HepG2 (cell line): ENCODE measurements around the gene LENEP. TPM values are rescaled to one million over a fixed set of nuclear protein-coding genes. Genes with fewer than 3 reads are reported as not detected.
A peak's percentile ranks its signal among the peaks of the same experiment; 100 is the strongest.

ENCODE experiments used
- BCLAF1 ChIP-seq: fragments of 450-650 bp; IDR thresholded peaks from 2 replicates; pipeline ENCODE4 v1.6.1; 2017; ENCODE audit warnings: mild to moderate bottlenecking
- ETV5 ChIP-seq: IDR thresholded peaks from 2 replicates; pipeline ENCODE4 v1.6.1; 2018; ENCODE audit warnings: missing biosample characterization, missing genetic modification reagents, inconsistent platforms, borderline replicate concordance
- LRRFIP1 ChIP-seq: sonication (generic); formaldehyde crosslinking; conservative IDR thresholded peaks from 2 replicates; pipeline ENCODE4 v1.4.0; 2020; ENCODE audit warnings: missing genetic modification reagents
- SATB2 ChIP-seq: sonication (generic); formaldehyde crosslinking; IDR thresholded peaks from 2 replicates; pipeline ENCODE4 v1.5.0; 2020; ENCODE audit warnings: missing genetic modification reagents
- TEAD3 ChIP-seq: optimal IDR thresholded peaks from 2 replicates; pipeline ENCODE3; 2016; ENCODE audit warnings: borderline replicate concordance
- TRIM24 ChIP-seq: sonication (generic); formaldehyde crosslinking; IDR thresholded peaks from 2 replicates; pipeline ENCODE4 v1.8.0; 2022; ENCODE audit warnings: mild to moderate bottlenecking, missing genetic modification reagents
- ZBTB4 ChIP-seq: sonication (generic); formaldehyde crosslinking; IDR thresholded peaks from 2 replicates; pipeline ENCODE4 v1.4.0; 2020; ENCODE audit warnings: missing genetic modification reagents, mild to moderate bottlenecking, borderline replicate concordance
- ZFX ChIP-seq: sonication (generic); formaldehyde crosslinking; IDR thresholded peaks from 2 replicates; pipeline ENCODE4 v1.4.0; 2020; ENCODE audit warnings: mild to moderate bottlenecking, low read depth, missing genetic modification reagents, moderate library complexity
- ZNF468 ChIP-seq: sonication (generic); formaldehyde crosslinking; IDR thresholded peaks from 2 replicates; pipeline ENCODE4 v1.8.0; 2022; ENCODE audit warnings: mild to moderate bottlenecking, moderate library complexity, missing genetic modification reagents
- ZNF879 ChIP-seq: sonication (generic); formaldehyde crosslinking; IDR thresholded peaks from 2 replicates; pipeline ENCODE4 v1.8.1; 2023; ENCODE audit warnings: missing genetic modification reagents
- polyA plus RNA-seq, 8 experiments: library from polyadenylated mRNA; depleted of rRNA in 3 of 8; stranded (reverse) in 7 of 8; unstranded in 1 of 8; fragments of >200 nt; fragmentation: Illumina TruSeq in 4 of 8; extraction: Trizol in 4 of 8; gene quantifications; 2 replicates each; pipeline versions ENCODE4 v1.2.1 to v1.2.3, GENCODE V29; 2011 to 2016; ENCODE audit warnings: low read depth in 4 of 8, missing spikeins in 1 of 8, mixed read lengths in 1 of 8; ENCODE audit not compliant: insufficient read depth in 1 of 8
- total RNA-seq, 5 experiments: library from RNA; depleted of rRNA; stranded (reverse); fragments of >200 nt; fragmentation: Illumina TruSeq; extraction: Trizol; gene quantifications; 2 replicates each; pipeline ENCODE4 v1.2.3, GENCODE V29; 2016; ENCODE audit warnings: low read depth in 1 of 5
- TF ChIP-seq, protein P1 (sequence below): sonication (generic); formaldehyde crosslinking; IDR thresholded peaks from 2 replicates; pipeline ENCODE4 v1.5.0; 2020; ENCODE audit warnings: mild to moderate bottlenecking, missing genetic modification reagents, borderline replicate concordance

LENEP gene
- total and polyA plus RNA-seq, 2 of the 13 experiments (the other 11 are each of a cell fraction or from before 2014, with no cell fraction given), result 0.29 TPM; not detected in 1

DNA sequence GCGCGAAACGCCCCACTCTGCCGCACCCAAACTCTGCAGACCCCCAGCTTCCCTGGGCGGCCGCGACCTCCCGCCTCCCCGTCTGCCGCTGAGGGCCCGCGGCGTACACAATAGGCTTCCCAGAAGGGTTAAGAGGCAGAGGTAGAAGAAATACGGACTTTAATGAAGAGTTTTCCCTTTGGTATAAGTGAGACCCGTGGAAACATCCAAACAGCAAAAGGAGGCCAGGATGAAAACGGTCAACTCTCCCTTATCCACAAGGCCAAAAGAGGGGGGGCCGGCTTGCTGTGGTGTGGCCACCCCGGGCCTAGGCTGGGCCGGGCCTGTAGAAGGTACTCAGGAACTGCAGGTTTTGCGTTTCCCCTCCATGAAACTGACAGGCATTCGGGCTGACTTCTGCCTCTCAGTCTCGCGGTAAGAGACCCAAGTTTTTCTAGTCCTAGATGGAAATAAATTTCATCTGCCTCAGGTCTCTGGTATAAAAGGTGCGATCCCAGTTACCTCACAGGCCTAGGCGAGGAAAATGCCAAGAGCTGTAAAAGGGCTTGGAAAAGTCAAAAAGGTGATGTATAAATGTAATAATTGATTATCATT is 31.1 kb upstream of the LENEP start (continued):
- TF ChIP-seq ZBTB4 (no peak), LRRFIP1 (CRISPR knock-in tag) (no peak), BCLAF1 (no peak), ETV5 (no peak), ZNF468 (CRISPR knock-in tag) (no peak), TEAD3 (CRISPR knock-in tag) (peak; percentile 15), ZNF879 (CRISPR knock-in tag) (0 out of 2 replicates have a peak, but pooled peaks have one; percentile 26), SATB2 (CRISPR knock-in tag) (no peak), ZFX (peak; percentile 76), TRIM24 (CRISPR knock-in tag) (no peak)
- TF ChIP-seq, protein P1, sequence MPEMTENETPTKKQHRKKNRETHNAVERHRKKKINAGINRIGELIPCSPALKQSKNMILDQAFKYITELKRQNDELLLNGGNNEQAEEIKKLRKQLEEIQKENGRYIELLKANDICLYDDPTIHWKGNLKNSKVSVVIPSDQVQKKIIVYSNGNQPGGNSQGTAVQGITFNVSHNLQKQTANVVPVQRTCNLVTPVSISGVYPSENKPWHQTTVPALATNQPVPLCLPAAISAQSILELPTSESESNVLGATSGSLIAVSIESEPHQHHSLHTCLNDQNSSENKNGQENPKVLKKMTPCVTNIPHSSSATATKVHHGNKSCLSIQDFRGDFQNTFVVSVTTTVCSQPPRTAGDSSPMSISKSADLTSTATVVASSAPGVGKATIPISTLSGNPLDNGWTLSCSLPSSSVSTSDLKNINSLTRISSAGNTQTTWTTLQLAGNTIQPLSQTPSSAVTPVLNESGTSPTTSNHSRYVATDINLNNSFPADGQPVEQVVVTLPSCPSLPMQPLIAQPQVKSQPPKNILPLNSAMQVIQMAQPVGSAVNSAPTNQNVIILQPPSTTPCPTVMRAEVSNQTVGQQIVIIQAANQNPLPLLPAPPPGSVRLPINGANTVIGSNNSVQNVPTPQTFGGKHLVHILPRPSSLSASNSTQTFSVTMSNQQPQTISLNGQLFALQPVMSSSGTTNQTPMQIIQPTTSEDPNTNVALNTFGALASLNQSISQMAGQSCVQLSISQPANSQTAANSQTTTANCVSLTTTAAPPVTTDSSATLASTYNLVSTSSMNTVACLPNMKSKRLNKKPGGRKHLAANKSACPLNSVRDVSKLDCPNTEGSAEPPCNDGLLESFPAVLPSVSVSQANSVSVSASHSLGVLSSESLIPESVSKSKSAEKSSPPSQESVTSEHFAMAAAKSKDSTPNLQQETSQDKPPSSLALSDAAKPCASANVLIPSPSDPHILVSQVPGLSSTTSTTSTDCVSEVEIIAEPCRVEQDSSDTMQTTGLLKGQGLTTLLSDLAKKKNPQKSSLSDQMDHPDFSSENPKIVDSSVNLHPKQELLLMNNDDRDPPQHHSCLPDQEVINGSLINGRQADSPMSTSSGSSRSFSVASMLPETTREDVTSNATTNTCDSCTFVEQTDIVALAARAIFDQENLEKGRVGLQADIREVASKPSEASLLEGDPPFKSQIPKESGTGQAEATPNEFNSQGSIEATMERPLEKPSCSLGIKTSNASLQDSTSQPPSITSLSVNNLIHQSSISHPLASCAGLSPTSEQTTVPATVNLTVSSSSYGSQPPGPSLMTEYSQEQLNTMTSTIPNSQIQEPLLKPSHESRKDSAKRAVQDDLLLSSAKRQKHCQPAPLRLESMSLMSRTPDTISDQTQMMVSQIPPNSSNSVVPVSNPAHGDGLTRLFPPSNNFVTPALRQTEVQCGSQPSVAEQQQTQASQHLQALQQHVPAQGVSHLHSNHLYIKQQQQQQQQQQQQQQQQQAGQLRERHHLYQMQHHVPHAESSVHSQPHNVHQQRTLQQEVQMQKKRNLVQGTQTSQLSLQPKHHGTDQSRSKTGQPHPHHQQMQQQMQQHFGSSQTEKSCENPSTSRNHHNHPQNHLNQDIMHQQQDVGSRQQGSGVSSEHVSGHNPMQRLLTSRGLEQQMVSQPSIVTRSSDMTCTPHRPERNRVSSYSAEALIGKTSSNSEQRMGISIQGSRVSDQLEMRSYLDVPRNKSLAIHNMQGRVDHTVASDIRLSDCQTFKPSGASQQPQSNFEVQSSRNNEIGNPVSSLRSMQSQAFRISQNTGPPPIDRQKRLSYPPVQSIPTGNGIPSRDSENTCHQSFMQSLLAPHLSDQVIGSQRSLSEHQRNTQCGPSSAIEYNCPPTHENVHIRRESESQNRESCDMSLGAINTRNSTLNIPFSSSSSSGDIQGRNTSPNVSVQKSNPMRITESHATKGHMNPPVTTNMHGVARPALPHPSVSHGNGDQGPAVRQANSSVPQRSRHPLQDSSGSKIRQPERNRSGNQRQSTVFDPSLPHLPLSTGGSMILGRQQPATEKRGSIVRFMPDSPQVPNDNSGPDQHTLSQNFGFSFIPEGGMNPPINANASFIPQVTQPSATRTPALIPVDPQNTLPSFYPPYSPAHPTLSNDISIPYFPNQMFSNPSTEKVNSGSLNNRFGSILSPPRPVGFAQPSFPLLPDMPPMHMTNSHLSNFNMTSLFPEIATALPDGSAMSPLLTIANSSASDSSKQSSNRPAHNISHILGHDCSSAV, result no peak
